HG03460 (cell line): ENCODE data around the gene LUZP2.

Experiments used
- ATAC-seq: cut with Tn5 transposase; IDR thresholded peaks from one replicate; pipeline ENCODE4 v1.9.1; 2021; ENCODE audit not compliant: unreplicated experiment

The LUZP2 gene

DNA sequence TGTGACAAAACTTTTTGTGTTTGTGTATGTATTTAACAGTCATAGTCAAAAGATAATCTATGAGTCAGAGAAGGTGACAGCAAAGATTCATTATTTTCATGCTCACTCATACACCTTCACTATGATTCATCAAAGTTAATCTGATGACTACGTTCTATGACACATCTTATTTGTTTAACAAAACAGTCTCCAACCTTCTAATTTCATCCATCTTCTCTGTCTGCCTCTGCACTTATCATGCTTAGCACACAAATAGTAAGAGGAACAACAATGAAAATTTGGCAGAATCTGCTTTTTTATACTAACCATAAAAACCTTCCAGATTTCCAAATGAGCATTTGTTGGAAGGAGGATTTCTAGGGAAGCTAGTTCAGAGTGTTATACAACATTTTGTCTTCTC lies 568.9 kb downstream of the LUZP2 start:
- no peak for ATAC-seq

DNA sequence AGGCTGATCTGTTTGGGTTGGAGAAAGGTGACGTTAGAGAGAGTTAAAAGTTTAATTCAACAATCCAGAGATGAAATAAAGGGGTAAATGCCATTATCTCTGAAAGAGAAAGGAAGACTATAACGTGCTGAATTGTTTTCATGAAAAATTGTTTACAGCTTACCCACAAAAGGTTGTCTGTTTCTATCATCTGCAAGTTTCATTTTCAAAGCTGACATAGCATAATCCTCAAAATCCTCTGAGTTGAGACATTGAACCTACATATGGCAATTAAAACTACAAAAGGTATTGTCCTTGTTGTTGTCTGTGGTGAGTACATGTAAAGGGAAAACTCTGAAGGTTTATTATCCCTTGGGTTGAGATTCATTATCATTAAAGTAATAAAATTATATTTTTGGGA lies 569.9 kb downstream of the LUZP2 start:
- no peak for ATAC-seq

DNA sequence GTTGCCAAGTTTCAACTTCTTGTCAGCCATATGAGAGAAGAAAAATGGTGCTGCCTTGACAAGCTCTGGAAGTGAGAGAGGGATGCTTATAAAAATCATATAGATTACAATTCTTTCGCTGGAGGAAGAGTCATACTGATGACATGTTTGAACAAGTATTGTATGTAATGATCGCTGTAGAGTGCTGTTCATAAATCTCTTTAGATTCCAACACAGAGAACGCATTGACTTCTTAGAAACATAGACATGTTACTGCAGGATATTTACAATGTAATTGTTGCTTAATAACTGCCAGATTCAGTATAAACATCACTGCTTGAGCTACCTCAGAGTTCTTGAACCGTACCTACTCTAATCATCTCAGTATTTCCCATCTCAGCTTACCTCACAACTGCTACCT lies 571.6 kb downstream of the LUZP2 start:
- ATAC-seq: no peak

DNA sequence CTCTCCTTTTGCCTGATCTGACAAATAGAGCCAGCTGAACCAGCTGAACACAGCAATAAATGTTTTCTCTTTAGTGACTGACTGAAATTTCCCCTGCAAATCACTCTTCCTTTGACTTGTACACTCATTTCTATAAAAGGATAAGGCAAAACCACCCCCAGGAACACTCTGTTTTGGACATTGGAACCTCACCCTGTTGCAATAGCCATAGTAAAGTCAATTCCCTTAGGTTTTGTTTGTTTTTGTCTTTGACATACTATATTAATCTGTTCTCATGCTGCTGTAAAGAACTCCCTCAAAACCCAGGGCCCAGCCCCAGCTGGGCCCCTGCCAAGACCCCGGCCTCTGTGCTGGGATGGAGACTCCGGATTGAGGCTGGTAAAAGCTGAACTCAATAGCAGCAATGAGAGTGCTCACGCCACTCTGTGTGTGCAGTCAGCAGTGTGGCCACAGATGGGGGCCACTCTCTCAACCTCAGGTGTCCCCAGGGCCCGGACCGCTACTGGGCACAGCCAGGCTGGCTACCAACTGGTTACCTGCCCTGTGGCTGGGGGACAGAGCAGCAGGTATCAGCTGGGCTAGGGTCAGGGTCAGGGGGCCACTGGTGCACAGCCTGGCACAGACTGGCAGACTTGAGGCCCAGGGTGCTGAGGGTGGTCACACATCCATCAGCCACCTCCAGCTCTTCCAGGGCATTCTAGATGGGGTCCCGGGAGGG lies 597.4 kb downstream of the LUZP2 start:
- ATAC-seq: no peak

DNA sequence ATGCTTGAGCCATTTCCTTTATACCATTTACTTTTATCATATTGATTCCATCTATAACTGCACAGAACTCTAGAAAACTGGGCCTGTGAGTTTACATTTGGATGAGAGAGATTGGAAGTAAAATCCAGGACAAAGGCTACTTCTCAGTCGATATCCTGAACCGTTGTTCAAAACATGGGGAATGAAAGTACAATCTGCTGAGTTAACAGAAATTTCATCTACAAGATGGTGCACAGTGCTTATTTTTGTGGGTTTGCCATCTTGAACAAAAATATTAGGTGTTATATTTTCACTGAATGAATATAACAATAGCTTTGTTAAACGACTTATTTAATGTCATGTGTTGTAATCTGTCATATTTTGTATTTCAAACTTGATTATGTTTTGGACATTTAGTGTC lies 622.6 kb downstream of the LUZP2 start:
- ATAC-seq: no peak
